ENCODE measurements around the gene FBXO28.

DNA sequence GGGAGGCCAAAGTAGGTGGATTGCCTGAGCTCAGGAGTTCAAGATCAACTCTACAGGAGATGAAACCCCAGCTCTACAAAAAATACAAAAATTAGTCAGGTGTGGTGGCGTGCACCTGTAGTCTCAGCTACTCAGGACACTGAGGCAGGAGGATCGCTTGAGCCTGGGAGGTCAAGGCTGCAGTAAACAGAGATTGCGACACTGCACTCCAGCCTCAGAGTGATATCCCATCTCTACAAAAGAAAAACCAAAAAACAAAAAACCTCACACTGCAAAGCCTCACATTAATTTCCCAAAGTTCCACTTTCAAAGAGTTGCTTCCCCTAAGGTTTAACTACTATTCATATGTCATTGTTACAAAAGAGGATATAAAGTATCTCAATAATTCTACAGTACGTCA is 29.0 kb upstream of the FBXO28 start:
- TF ChIP-seq, protein P1, sequence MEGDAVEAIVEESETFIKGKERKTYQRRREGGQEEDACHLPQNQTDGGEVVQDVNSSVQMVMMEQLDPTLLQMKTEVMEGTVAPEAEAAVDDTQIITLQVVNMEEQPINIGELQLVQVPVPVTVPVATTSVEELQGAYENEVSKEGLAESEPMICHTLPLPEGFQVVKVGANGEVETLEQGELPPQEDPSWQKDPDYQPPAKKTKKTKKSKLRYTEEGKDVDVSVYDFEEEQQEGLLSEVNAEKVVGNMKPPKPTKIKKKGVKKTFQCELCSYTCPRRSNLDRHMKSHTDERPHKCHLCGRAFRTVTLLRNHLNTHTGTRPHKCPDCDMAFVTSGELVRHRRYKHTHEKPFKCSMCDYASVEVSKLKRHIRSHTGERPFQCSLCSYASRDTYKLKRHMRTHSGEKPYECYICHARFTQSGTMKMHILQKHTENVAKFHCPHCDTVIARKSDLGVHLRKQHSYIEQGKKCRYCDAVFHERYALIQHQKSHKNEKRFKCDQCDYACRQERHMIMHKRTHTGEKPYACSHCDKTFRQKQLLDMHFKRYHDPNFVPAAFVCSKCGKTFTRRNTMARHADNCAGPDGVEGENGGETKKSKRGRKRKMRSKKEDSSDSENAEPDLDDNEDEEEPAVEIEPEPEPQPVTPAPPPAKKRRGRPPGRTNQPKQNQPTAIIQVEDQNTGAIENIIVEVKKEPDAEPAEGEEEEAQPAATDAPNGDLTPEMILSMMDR (IDR thresholded peaks at IDR 0.05), result no peak
- TF ChIP-seq EP300 (IDR thresholded peaks at IDR 0.05) (no peak), POLR2A (IDR thresholded peaks at IDR 0.05) (no peak)

Data from tibial nerve (tissue), 4 donors.